MV-4-11 (cell line): Measurements from ENCODE around the gene ECE2.

ENCODE experiments used
- DNase-seq: peaks from one replicate; lab custom pipeline; 2025; lab: John Stamatoyannopoulos, UW

The ECE2 gene

GRCh38 chr3:184275961-184276910, at the start of gene ECE2:
TSS of gene ECE2 (plus strand) at chr3:184276022. CDS start at chr3:184276154, 132 bp downstream.
- DNase-seq, result no peak

DNA sequence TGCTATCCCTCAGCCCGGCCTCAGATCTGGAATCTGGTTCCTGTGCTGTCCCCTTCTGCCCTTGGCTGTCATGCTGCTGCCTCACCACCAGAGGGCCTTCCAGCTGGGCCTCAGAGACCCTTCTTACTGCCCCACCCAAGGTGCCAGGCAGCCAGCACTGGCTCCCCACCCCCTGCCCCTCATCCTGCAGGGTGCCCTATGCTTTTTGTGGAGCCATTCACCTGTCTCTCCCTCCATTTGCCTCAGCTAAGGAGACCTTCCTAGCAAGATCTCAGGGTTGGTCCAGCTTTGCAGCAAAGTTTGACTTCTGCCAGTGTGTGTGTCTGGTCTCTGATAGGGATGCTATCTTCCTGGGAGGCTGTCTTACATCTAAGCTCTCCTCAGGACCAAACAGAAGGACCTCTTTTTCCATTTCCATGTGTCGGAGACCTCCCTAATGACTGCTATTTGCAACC, 48.3 kb upstream of the ECE2 start:
- peak; percentile 9 for DNase-seq

- DNase-seq, result no peak
These were observed 47.3 kb upstream of the ECE2 start for GRCh38 chr3:184228376-184229137.

- DNase-seq, result no peak
These were observed 46.3 kb upstream of the ECE2 start, which contains the start of gene VWA5B2 for GRCh38 chr3:184229394-184230080. TSS of gene VWA5B2 (plus strand) at chr3:184229585. CDS start at chr3:184230529, 944 bp downstream.

DNA sequence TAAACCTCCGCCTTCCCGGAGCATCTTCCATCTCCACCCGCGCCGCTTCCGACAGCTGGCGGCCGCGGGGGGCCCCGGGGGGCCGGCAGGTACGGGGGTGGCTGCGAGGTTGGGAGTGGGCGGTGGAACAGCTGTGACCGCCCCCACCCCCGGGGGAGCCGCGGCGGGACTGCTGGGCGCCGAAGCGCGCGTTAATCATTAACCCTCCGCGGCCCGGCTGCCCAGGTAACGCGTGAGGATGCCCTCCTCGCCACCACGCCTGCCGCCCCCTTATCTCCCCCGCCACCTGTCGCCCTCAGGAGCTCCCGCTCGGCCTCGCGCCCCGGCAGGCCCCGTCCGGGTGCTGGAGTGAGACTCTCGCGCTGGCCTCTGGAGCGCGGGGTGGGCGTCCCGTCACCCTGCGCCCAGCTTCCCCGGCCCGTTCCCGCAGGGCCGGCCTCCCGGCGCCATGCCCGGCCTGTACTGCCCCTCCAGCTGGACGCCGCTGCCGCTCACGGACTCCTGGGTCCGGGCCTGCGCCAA, 45.7 kb upstream of the ECE2 start:
- DNase-seq, result no peak

GRCh38 chr3:184230603-184231528, 45.0 kb upstream of the ECE2 start:
- no peak for DNase-seq

DNA sequence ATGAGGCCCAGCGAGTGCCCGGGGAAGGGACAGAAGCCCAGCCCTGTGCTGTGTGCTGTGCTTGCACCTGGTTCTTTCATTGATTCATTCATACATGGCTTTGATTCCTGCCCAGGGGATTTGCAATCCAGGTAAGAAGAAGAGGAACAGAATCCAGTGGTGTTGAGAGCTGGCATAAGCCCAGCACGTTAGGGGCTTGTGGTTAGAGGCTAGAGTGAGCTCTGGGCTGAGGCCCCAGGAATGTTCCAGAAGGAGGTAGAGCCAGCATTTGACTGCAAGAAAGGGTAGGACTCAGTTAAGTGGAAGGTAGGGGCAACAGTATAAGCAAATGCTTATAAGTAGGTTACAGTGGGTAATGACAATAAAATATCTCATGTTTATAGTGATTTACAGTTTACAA, 44.2 kb upstream of the ECE2 start:
- no peak for DNase-seq

DNA sequence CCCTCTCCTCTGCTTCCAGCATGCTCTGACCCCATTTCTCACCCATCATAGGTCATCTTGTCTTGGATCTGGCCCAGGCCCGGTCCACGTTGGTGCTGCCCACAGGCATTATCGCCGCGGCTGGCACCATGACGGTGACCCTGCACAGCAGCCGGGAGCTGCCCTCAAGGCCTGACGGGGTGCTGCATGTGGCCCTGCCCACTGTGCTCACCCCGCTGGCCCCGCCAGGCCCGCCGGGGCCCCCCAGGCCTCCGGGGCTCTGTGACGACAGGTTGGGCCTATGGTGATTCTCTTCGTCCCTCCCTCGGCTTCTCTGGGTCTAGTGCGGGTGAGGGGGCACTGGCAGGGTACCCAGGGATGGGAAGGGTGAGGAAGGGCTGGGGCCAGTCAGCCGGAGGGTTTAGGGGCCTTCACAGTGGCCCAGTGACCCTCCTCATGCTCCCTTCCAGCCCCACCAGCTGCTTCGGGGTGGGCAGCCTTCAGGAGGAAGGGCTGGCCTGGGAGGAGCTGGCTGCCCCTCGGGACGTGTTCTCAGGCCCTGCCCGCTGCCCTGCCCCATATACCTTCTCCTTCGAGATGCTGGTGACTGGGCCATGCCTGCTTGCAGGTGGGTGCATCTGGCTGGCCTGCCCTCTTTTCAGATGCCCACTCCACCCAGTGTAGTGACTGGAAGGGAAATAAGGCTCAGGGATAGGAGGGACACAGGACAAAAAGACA, 42.5 kb upstream of the ECE2 start:
- DNase-seq, result no peak

- peak; percentile 27 for DNase-seq
These were observed 41.6 kb upstream of the ECE2 start for GRCh38 chr3:184234224-184234623.

DNA sequence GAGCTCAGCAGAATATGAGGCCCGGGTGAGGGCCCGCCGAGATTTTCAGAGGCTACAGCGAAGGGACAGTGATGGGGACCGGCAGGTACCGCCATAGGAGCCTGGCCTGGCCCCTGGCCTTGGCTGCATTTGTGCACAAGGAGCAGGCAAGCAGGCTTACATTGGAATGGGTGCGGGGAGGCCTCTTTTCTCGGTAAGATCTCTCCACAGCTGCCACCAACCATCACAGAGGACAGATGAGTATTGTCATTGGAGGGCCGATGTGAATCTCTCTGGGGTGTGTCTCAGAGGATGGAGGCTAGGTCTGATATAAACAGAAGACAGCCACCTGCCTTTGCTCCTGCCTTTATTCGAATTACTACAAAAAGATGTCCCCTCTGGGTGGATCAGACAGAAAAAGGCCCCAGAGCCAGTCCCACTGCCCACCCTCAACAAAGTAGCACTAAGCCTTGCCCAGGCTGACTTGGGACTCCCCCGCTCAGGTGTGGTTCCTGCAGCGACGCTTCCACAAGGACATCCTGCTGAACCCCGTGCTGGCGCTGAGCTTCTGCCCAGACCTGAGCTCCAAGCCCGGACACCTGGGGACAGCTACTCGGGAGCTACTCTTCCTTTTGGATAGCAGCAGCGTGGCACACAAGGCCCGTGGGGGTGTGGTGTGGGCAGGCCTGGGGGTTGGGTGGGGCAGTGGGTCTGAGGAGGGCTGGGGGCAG, 41.0 kb upstream of the ECE2 start:
- no peak for DNase-seq

- DNase-seq, result no peak
These were observed 40.3 kb upstream of the ECE2 start for GRCh38 chr3:184235381-184236032.

DNA sequence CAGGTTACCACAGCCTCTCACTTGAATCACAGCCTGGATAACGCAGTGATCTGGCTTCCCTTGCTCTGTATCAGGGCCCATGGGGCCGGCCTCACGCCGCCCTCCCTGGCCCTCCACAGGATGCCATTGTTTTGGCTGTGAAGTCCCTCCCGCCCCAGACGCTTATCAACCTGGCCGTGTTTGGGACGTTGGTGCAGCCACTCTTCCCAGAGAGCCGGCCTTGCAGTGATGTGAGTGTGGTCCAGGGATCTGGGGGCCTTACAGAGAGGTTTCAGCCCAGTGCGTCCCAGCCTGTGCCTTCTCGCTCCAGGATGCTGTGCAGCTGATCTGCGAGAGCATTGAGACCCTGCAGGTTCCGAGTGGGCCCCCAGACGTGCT, 39.8 kb upstream of the ECE2 start:
- DNase-seq, result no peak

DNA sequence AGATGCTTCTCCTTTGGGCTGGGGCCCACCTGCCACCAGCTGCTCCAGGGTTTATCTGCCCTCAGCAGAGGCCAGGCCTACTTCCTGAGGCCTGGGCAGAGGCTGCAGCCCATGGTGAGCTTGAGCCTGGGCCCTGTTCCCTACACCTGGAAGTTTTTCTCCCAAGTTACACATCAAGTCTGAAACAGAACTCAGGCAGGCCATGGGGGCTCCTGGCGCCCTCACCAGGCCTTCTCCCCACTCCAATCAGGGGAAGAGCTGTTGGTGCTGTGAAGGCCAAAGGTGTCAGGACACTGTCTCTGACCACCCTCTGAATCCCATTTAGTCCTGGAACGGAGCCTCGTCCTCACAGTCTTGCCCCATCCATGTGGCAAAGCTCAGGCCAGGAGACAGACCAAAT, 39.2 kb upstream of the ECE2 start:
- no peak for DNase-seq

- no peak for DNase-seq
These were observed 38.6 kb upstream of the ECE2 start for GRCh38 chr3:184237211-184237610.

DNA sequence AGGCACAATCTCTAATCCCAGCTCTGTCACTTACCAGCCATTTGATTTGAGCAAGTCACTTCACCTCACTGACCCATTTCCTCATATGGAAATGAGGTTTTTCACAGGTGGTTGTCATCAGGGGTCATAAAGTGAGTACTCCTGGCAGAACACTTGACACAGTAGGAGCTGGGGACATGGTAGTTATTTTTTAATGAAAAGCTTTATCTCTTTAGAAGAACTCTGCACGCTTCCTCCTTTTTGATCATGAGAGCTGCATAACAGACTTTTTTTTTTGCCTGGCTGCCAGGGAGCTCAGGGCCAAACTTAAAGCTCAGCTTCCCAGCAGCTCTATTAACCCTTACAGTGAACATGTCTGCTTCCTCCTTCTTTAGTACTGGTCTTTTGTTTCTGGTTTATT, 38.0 kb upstream of the ECE2 start:
- DNase-seq, result peak; percentile 30

- DNase-seq, result no peak
These were observed 37.5 kb upstream of the ECE2 start for GRCh38 chr3:184238246-184238818.

- no peak for DNase-seq
These were observed 36.6 kb upstream of the ECE2 start for GRCh38 chr3:184239221-184239620.

GRCh38 chr3:184239708-184240107, 36.1 kb upstream of the ECE2 start:
- DNase-seq, result no peak
